Cardiac muscle cell (in vitro differentiated cells and primary cell): ENCODE measurements around the gene EMP1. TPM values are rescaled to one million over a fixed set of nuclear protein-coding genes. Genes with fewer than 3 reads are reported as not detected.

Source experiments
- DNase-seq, 2 donors: peaks; one replicate each; pipeline versions ENCODE4 v3.0.0 to v3.0.0-alpha.2; 2010 to 2017; ENCODE audit warnings: low read depth in 1 of 2, low spot score in 1 of 2
- H3K27ac ChIP-seq: fragments of 200-600 bp; sonication (generic); 2 replicates; pipeline ENCODE4 v1.5.1; 2016
- H3K27me3 ChIP-seq: fragments of 200-600 bp; sonication (generic); 2 replicates; pipeline ENCODE4 v1.6.0; 2016; ENCODE audit warnings: control low read depth
- H3K36me3 ChIP-seq: fragments of 200-600 bp; sonication (generic); 2 replicates; pipeline ENCODE4 v1.5.1; 2016; ENCODE audit warnings: control low read depth
- H3K4me1 ChIP-seq: fragments of 200-600 bp; sonication (generic); 2 replicates; pipeline ENCODE4 v1.8.1; 2017; ENCODE audit warnings: low read depth, mild to moderate bottlenecking, mixed run types
- H3K4me3 ChIP-seq: fragments of 200-600 bp; sonication (generic); 2 replicates; pipeline ENCODE4 v1.5.1; 2016; ENCODE audit warnings: mild to moderate bottlenecking
- H3K9me3 ChIP-seq: fragments of 200-600 bp; sonication (generic); 2 replicates; pipeline ENCODE4 v1.5.1; 2017; ENCODE audit warnings: low read depth, mild to moderate bottlenecking, control low read depth
- CTCF ChIP-seq: IDR thresholded peaks from 2 replicates; pipeline ENCODE4 v1.5.1; 2012; ENCODE audit warnings: low read depth, mild to moderate bottlenecking, low read length
- polyA plus RNA-seq: library from polyadenylated mRNA; unstranded; fragments of >200 nt; fragmentation: Nextera tagmentation; extraction: Ambion mirVana; gene quantifications from 2 replicates; pipeline ENCODE4 v1.2.1, GENCODE V29; 2016
- total RNA-seq: library from RNA; depleted of rRNA; stranded (reverse); fragments of >200 nt; gene quantifications from 2 replicates; pipeline ENCODE4 v1.2.3, GENCODE V29; 2016

Gene EMP1
- total and polyA plus RNA-seq, 2 experiments from 2014 or later: 0.30 to 1.7 TPM

- Histone ChIP-seq H3K36me3 (no peaks in the 10 kb centered on the region), H3K9me3 (no peaks in the 10 kb centered on the region), H3K4me3 (no peak overlapping the region), H3K27me3 (no peaks in the 10 kb centered on the region), H3K4me1 (no peaks in the 10 kb centered on the region), H3K27ac (no peak overlapping the region)
- no peak for TF ChIP-seq CTCF
- DNase-seq: no peak
Measured at GRCh38 chr12:13187399-13187798, 9.1 kb upstream of the EMP1 start.

GRCh38 chr12:13189264-13189663 lies 7.3 kb upstream of the EMP1 start:
- no peak for DNase-seq
- Histone ChIP-seq H3K4me1 (no peaks in the 10 kb centered on the region), H3K27ac (no peak overlapping the region), H3K27me3 (no peaks in the 10 kb centered on the region), H3K9me3 (no peaks in the 10 kb centered on the region), H3K4me3 (no peak overlapping the region), H3K36me3 (no peaks in the 10 kb centered on the region)
- no peak for TF ChIP-seq CTCF

DNA sequence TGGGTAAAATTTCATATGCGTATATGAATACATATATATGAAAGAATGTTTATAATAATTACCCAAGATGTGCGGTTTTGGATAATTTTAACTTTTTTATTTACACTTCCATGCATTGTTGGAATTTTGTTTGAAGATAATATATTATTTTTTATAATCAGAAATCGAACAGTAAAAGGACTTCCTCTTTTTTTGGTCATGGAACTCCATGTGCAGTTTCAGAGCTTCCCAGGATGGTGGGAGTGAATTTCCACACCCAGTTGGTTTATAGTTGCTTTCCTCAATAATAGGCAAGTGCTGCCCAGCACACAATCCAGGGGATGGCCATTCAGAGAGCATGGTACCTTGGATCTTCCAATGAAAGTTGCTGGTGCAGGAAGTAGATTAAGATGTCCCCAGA lies 6.3 kb upstream of the EMP1 start:
- no peaks in the 10 kb centered on the region for H3K9me3 ChIP-seq
- H3K4me1 ChIP-seq: no peaks in the 10 kb centered on the region
- H3K27ac ChIP-seq: no peak overlapping the region
- no peaks in the 10 kb centered on the region for H3K27me3 ChIP-seq
- DNase-seq: no peak
- no peak for TF ChIP-seq CTCF
- no peaks in the 10 kb centered on the region for H3K36me3 ChIP-seq
- H3K4me3 ChIP-seq: no peak overlapping the region

GRCh38 chr12:13192719-13193118 lies 3.8 kb upstream of the EMP1 start:
- no peak for TF ChIP-seq CTCF
- H3K9me3 ChIP-seq: no peaks in the 10 kb centered on the region
- H3K4me3 ChIP-seq: no peak overlapping the region
- H3K36me3 ChIP-seq: no peaks in the 10 kb centered on the region
- no peak overlapping the region for H3K27ac ChIP-seq
- H3K4me1 ChIP-seq: no peaks in the 10 kb centered on the region
- no peak for DNase-seq
- no peaks in the 10 kb centered on the region for H3K27me3 ChIP-seq

- DNase-seq: no peak
- Histone ChIP-seq H3K4me1 (no peaks in the 10 kb centered on the region), H3K27me3 (no peaks in the 10 kb centered on the region), H3K27ac (no peak overlapping the region), H3K36me3 (no peaks in the 10 kb centered on the region), H3K4me3 (no peak overlapping the region), H3K9me3 (no peaks in the 10 kb centered on the region)
- TF ChIP-seq CTCF: no peak
Measured at GRCh38 chr12:13193505-13194231, 2.9 kb upstream of the EMP1 start.
